GM18526 (cell line): Measurements from ENCODE around the gene KLHL26.

Experiments used
- POLR2A ChIP-seq: IDR thresholded peaks from 3 replicates; pipeline ENCODE4 v1.6.1; 2011; ENCODE audit not compliant: insufficient read length; ENCODE audit errors: extremely low read depth

Gene KLHL26

GRCh38 chr19:18708452-18709231 lies 71.8 kb downstream of the KLHL26 start:
- TF ChIP-seq POLR2A = no peak

- no peak for TF ChIP-seq POLR2A
Measured at GRCh38 chr19:18709546-18709945, 72.7 kb downstream of the KLHL26 start.

- TF ChIP-seq POLR2A = no peak
Measured at GRCh38 chr19:18710186-18710585, 73.4 kb downstream of the KLHL26 start.

- no peak for TF ChIP-seq POLR2A
Measured at GRCh38 chr19:18710996-18711751, 74.3 kb downstream of the KLHL26 start.

GRCh38 chr19:18711893-18712292 lies 75.1 kb downstream of the KLHL26 start:
- no peak for TF ChIP-seq POLR2A

- TF ChIP-seq POLR2A = no peak
Measured at GRCh38 chr19:18712981-18713380, 76.2 kb downstream of the KLHL26 start.

GRCh38 chr19:18713550-18714117 lies 76.8 kb downstream of the KLHL26 start:
- no peak for TF ChIP-seq POLR2A

GRCh38 chr19:18715416-18715815 lies 78.6 kb downstream of the KLHL26 start:
- TF ChIP-seq POLR2A = no peak

- no peak for TF ChIP-seq POLR2A
Measured at GRCh38 chr19:18716857-18717256, 80.0 kb downstream of the KLHL26 start.

- TF ChIP-seq POLR2A = no peak
Measured at GRCh38 chr19:18717601-18718000, 80.8 kb downstream of the KLHL26 start.

GRCh38 chr19:18718015-18718526 lies 81.2 kb downstream of the KLHL26 start:
- TF ChIP-seq POLR2A = no peak

- no peak for TF ChIP-seq POLR2A
Measured at GRCh38 chr19:18718846-18719458, 82.1 kb downstream of the KLHL26 start.

- TF ChIP-seq POLR2A = no peak
Measured at GRCh38 chr19:18719541-18719940, 82.7 kb downstream of the KLHL26 start.
